ENCODE results near the gene TAS2R43. TPM values are rescaled to one million over a fixed set of nuclear protein-coding genes. Genes with fewer than 3 reads are reported as not detected.

TAS2R43 gene
- total RNA-seq, 1 experiment from 2014 or later: not detected

GRCh38 chr12:11089246-11089645 is 2.9 kb downstream of the TAS2R43 start:
- H3K9me3 ChIP-seq: no peaks in the 10 kb centered on the region
- Mint-ChIP-seq H3K36me3 (ENCODE audit: insufficient read depth, unreplicated experiment) (no peaks in the 10 kb centered on the region), H3K4me3 (ENCODE audit: unreplicated experiment) (no peak overlapping the region), H3K9me3 (ENCODE audit: unreplicated experiment) (no peaks in the 10 kb centered on the region), H3K27me3 (ENCODE audit: insufficient read depth, unreplicated experiment) (no peaks in the 10 kb centered on the region), H3K27ac (ENCODE audit: unreplicated experiment) (no peak overlapping the region), H3K4me1 (ENCODE audit: low read depth, unreplicated experiment) (no peaks in the 10 kb centered on the region)
- no peak for DNase-seq
- no TSS peak for BruUV-seq (replicated peaks)
- ChIA-PET POLR2A (no interaction called here), CTCF (no interaction called here)
- no peak overlapping the region for H3K4me3 ChIP-seq (ENCODE audit: low read depth, low read length)
- no peaks in the 10 kb centered on the region for H3K4me1 ChIP-seq
- intact Hi-C loops (cut with micrococcal nuclease; ENCODE audit: unreplicated experiment): no loop called here
- TF ChIP-seq, protein P1, sequence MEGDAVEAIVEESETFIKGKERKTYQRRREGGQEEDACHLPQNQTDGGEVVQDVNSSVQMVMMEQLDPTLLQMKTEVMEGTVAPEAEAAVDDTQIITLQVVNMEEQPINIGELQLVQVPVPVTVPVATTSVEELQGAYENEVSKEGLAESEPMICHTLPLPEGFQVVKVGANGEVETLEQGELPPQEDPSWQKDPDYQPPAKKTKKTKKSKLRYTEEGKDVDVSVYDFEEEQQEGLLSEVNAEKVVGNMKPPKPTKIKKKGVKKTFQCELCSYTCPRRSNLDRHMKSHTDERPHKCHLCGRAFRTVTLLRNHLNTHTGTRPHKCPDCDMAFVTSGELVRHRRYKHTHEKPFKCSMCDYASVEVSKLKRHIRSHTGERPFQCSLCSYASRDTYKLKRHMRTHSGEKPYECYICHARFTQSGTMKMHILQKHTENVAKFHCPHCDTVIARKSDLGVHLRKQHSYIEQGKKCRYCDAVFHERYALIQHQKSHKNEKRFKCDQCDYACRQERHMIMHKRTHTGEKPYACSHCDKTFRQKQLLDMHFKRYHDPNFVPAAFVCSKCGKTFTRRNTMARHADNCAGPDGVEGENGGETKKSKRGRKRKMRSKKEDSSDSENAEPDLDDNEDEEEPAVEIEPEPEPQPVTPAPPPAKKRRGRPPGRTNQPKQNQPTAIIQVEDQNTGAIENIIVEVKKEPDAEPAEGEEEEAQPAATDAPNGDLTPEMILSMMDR (IDR thresholded peaks at IDR 0.05; ENCODE audit: insufficient read depth in 1 of 2, low read depth in 1 of 2, low read length in 1 of 2, severe bottlenecking in 1 of 2, unreplicated experiment in 1 of 2): no peak
- H3K36me3 ChIP-seq (ENCODE audit: control insufficient read depth, insufficient read depth, low read length): no peaks in the 10 kb centered on the region
- no peaks in the 10 kb centered on the region for H3K27me3 ChIP-seq (replicated peaks; ENCODE audit: control insufficient read depth, insufficient read depth, low read length)

DNA sequence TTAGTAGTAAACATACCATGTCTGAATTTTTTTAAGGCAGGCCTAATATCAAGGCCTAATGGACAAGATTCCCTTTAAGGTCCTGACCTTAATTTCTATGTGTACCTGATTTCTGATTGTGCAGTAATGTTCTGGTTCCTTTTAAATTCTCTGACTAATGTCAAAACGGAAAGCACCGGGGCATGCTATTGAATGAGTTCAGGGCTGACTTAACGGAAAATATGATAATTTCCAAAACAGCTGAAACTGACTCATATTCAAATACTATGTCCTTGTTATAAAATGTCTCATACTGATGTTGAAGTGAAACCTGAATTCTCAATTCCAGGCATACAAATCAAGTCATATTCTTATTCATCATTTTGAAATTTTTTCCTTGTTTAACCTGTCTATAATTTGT is 6.7 kb downstream of the TAS2R43 start:
- H3K27ac Mint-ChIP-seq (ENCODE audit: unreplicated experiment): no peak overlapping the region
- H3K36me3 ChIP-seq (ENCODE audit: control insufficient read depth, insufficient read depth, low read length): no peaks in the 10 kb centered on the region
- no peaks in the 10 kb centered on the region for H3K27me3 Mint-ChIP-seq (ENCODE audit: insufficient read depth, unreplicated experiment)
- intact Hi-C loops (cut with micrococcal nuclease; ENCODE audit: unreplicated experiment): no loop called here
- BruUV-seq (replicated peaks): no TSS peak
- H3K9me3 ChIP-seq: no peaks in the 10 kb centered on the region
- H3K4me3 Mint-ChIP-seq (ENCODE audit: unreplicated experiment): no peak overlapping the region
- no peaks in the 10 kb centered on the region for H3K4me1 Mint-ChIP-seq (ENCODE audit: low read depth, unreplicated experiment)
- no peak overlapping the region for H3K4me3 ChIP-seq (ENCODE audit: low read depth, low read length)
- ChIA-PET CTCF (no interaction called here), POLR2A (no interaction called here)
- H3K4me1 ChIP-seq: no peaks in the 10 kb centered on the region
- no peak for DNase-seq
- no peaks in the 10 kb centered on the region for H3K27me3 ChIP-seq (replicated peaks; ENCODE audit: control insufficient read depth, insufficient read depth, low read length)
- peaks cover 7% of the 10 kb centered on the region for H3K36me3 Mint-ChIP-seq (ENCODE audit: insufficient read depth, unreplicated experiment)
- H3K9me3 Mint-ChIP-seq (ENCODE audit: unreplicated experiment): peaks cover 10% of the 10 kb centered on the region
- TF ChIP-seq, protein P1 (IDR thresholded peaks at IDR 0.05; ENCODE audit: insufficient read depth in 1 of 2, low read depth in 1 of 2, low read length in 1 of 2, severe bottlenecking in 1 of 2, unreplicated experiment in 1 of 2): no peak

DNA sequence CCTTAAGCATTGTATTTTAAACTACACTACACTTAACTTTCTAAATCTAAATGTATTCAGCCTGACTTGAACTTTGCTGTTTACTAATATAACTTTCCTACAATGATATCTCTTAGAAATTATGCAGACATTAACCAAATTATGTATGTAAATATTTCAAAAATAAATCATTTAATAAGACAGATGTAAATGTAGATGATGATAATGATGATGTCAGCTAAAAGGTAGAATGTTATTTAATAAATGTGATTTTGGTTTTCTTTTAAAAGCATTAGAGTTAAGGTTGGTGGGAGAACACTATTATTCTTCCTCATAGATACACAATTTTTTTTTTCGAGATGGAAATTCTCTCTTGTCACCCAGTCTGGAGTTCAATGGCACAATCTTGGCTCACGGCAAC is 10.1 kb downstream of the TAS2R43 start:
- TF ChIP-seq, protein P1 (IDR thresholded peaks at IDR 0.05; ENCODE audit: insufficient read depth in 1 of 2, low read depth in 1 of 2, low read length in 1 of 2, severe bottlenecking in 1 of 2, unreplicated experiment in 1 of 2): no peak
- Mint-ChIP-seq H3K36me3 (ENCODE audit: insufficient read depth, unreplicated experiment) (peaks cover 7% of the 10 kb centered on the region), H3K4me1 (ENCODE audit: low read depth, unreplicated experiment) (no peaks in the 10 kb centered on the region), H3K27ac (ENCODE audit: unreplicated experiment) (no peak overlapping the region), H3K4me3 (ENCODE audit: unreplicated experiment) (no peak overlapping the region), H3K9me3 (ENCODE audit: unreplicated experiment) (peaks cover 10% of the 10 kb centered on the region), H3K27me3 (ENCODE audit: insufficient read depth, unreplicated experiment) (no peaks in the 10 kb centered on the region)
- no TSS peak for BruUV-seq (replicated peaks)
- intact Hi-C loops (cut with micrococcal nuclease; ENCODE audit: unreplicated experiment): loop anchor here (2.0 to 5.0 kb wide), 2 partner anchors 29 to 45 kb away; no protein-coding TSS in a partner anchor
- no peak overlapping the region for H3K4me3 ChIP-seq (ENCODE audit: low read depth, low read length)
- H3K36me3 ChIP-seq (ENCODE audit: control insufficient read depth, insufficient read depth, low read length): no peaks in the 10 kb centered on the region
- DNase-seq: no peak
- ChIA-PET CTCF (no interaction called here), POLR2A (no interaction called here)
- H3K4me1 ChIP-seq: no peaks in the 10 kb centered on the region
- H3K9me3 ChIP-seq: no peaks in the 10 kb centered on the region
- H3K27me3 ChIP-seq (replicated peaks; ENCODE audit: control insufficient read depth, insufficient read depth, low read length): no peaks in the 10 kb centered on the region
